Pancreas (tissue), 10 donors: Measurements from ENCODE around the gene AANAT. TPM values are rescaled to one million over a fixed set of nuclear protein-coding genes. Genes with fewer than 3 reads are reported as not detected.

Experiments
- ATAC-seq, 4 donors: fragments of 200-7000 bp; cut with Tn5 transposase; one replicate each; pipeline versions ENCODE4 v1.8.0 to v1.9.1; 2020; ENCODE audit warnings: mild to moderate bottlenecking in 4 of 4, moderate library complexity in 4 of 4
- DNase-seq, 6 donors: peaks; one replicate each; pipeline ENCODE4 v3.0.0-alpha.2; 2020
- FAIRE-seq: peaks from 2 replicates; lab custom pipeline; 2012; peaks lifted over from hg19 to GRCh38; lab: Jason Lieb, UNC
- H3K27ac ChIP-seq, 4 donors: fragments of 200-600 bp; sonication (generic); 1 replicate in 3 of 4; 2 replicates in 1 of 4; pipeline versions ENCODE4 v1.5.0 to v1.8.0; 2020
- H3K27me3 ChIP-seq, 4 donors: fragments of 200-600 bp; one replicate each; pipeline ENCODE4 v1.8.0; 2021
- H3K36me3 ChIP-seq, 3 donors: fragments of 200-600 bp; sonication (generic) in 1 of 3; one replicate each; pipeline versions ENCODE4 v1.5.0 to v1.8.0; 2020 to 2021
- H3K4me1 ChIP-seq, 3 donors: fragments of 200-600 bp; one replicate each; pipeline ENCODE4 v1.8.0; 2021
- H3K4me3 ChIP-seq, 4 donors: fragments of 200-600 bp; sonication (generic) in 2 of 4; one replicate each; pipeline versions ENCODE4 v1.5.0 to v1.8.0; 2020 to 2021
- H3K9me3 ChIP-seq, 4 donors: fragments of 200-600 bp; one replicate each; pipeline ENCODE4 v1.8.0; 2021
- CTCF ChIP-seq, 4 donors: fragments of 200-600 bp; sonication (generic) in 3 of 4; IDR thresholded peaks; one replicate each; pipeline versions ENCODE4 v1.5.0 to v1.8.0; 2021; ENCODE audit warnings: antibody characterized with exemption in 4 of 4
- WGBS, 2 donors: extraction: QIAGEN DNeasy Blood & Tissue Kit; methylation state at CpG; one replicate each; pipeline ENCODE4 v1.1.7; 2013; 5-methylcytosine and 5-hydroxymethylcytosine counted together
- intact Hi-C, 3 donors: fragments of 100-400 bp; cut with DNase I; formaldehyde crosslinking; loops; one replicate each; pipeline versions ENCODE4 v1.11.1 to v1.14.2; 2022
- polyA plus RNA-seq, 2 donors: library from polyadenylated mRNA; stranded (reverse); fragments of 200-250 nt; gene quantifications; one replicate each; pipeline ENCODE4 v1.2.3, GENCODE V29; 2013
- total RNA-seq, 6 donors: library from RNA; stranded (reverse); fragmentation: NEBNext Ultra II Directional in 4 of 6; extraction: Animal tissue kit (Norgen Biotek cat#: 25700) in 4 of 6; gene quantifications; one replicate each; pipeline versions ENCODE4 v1.2.1 to v1.2.4, GENCODE V29; 2021 to 2023
- donor health status: healthy with polysubstance abuse.
- donor health status: DM: no; HTN: no; CAD: no; lungs with moderate emphysema.
- donor health status: DM: no; HTN: no; CAD: no.
- donor health status: control.
- donor health status: control.
- donor health status: Bipolar disorder and iron deficiency.
- donor health status: DM: yes; HTN: yes; CAD: no.
- donor health status: DM: no; HTN: no; CAD: no.
- donor health status: DM: no; HTN: no; CAD: no.
- donor health status: DM: yes; HTN: yes; CAD: no.

The AANAT gene
- total and polyA plus RNA-seq, 8 donors: 0.16 to 0.23 TPM; not detected in 6

GRCh38 chr17:76519048-76519966 is 51.9 kb downstream of the AANAT start:
- Histone ChIP-seq H3K9me3 (no peaks in the 10 kb centered on the region), H3K27me3 (peaks cover 0 to 5% (median 0%) of the 10 kb centered on the region in 4 donors), H3K36me3 (no peaks in the 10 kb centered on the region), H3K27ac (no peak overlapping the region), H3K4me1 (peaks cover 0 to 7% (median under 1%) of the 10 kb centered on the region in 3 donors), H3K4me3 (no peak overlapping the region)
- intact Hi-C loops: no loop called here
- WGBS, 2 donors: 65 to 72% methylated on average over 15 of the region's 15 CpGs
- no peak for TF ChIP-seq CTCF (IDR thresholded peaks at IDR 0.05)
- DNase-seq (no peak), ATAC-seq (no peak), FAIRE-seq (no peak)

Other genes with a start within 250 kb of the AANAT start
- 1 to 10 TPM in 5 of 6 donors, under 1 TPM in 1; 0.87 to 4.0 (median 2.8) TPM for gene RNF157, start 227.1 kb upstream of the AANAT start, total RNA-seq
- 1 to 10 TPM; 3.4 to 6.4 TPM for gene RNF157, start 227.1 kb upstream of the AANAT start, polyA plus RNA-seq
- gene UBALD2, start 202.3 kb upstream of the AANAT start, total RNA-seq: 10 to 100 TPM; 17.8 to 34.6 (median 24.6) TPM
- gene UBALD2, start 202.3 kb upstream of the AANAT start, polyA plus RNA-seq: 10 to 100 TPM; 21.8 to 30.0 TPM
- gene QRICH2, start 159.3 kb upstream of the AANAT start, total RNA-seq: 1 to 10 TPM in 5 of 6 donors, under 1 TPM in 1; 0.81 to 2.6 (median 1.6) TPM
- 1 to 10 TPM; 7.4 to 9.2 TPM for gene QRICH2, start 159.3 kb upstream of the AANAT start, polyA plus RNA-seq
- 10 to 100 TPM; 18.5 to 39.7 (median 24.3) TPM for gene PRPSAP1, start 113.7 kb upstream of the AANAT start, total RNA-seq
- gene PRPSAP1, start 113.7 kb upstream of the AANAT start, polyA plus RNA-seq: 10 to 100 TPM; 26.2 to 43.3 TPM
- gene SPHK1, start 83.0 kb upstream of the AANAT start, total RNA-seq: 10 to 100 TPM in 2 of 6 donors, 1 to 10 TPM in 4; 5.1 to 25.4 (median 8.5) TPM
- 10 to 100 TPM; 30.9 to 46.3 TPM for gene SPHK1, start 83.0 kb upstream of the AANAT start, polyA plus RNA-seq
- gene UBE2O, start 14.5 kb upstream of the AANAT start, total RNA-seq: 10 to 100 TPM; 10.4 to 19.8 (median 14.3) TPM
- gene UBE2O, start 14.5 kb upstream of the AANAT start, polyA plus RNA-seq: 10 to 100 TPM; 16.3 to 17.3 TPM
- gene RHBDF2, start 33.8 kb downstream of the AANAT start, total RNA-seq: 10 to 100 TPM; 19.0 to 50.1 (median 22.4) TPM
- 10 to 100 TPM; 18.0 to 41.8 TPM for gene RHBDF2, start 33.8 kb downstream of the AANAT start, polyA plus RNA-seq
- 10 to 100 TPM in 1 of 6 donors, 1 to 10 TPM in 5; 2.6 to 15.7 (median 6.5) TPM for gene CYGB, start 70.1 kb downstream of the AANAT start, total RNA-seq
- 10 to 100 TPM in 1 of 2 donors, 1 to 10 TPM in 1; 9.8 to 10.3 TPM for gene CYGB, start 70.1 kb downstream of the AANAT start, polyA plus RNA-seq
- gene PRCD, start 72.4 kb downstream of the AANAT start, total RNA-seq: 1 to 10 TPM in 2 of 6 donors, under 1 TPM in 4; 0.55 to 3.0 (median 0.84) TPM
- 1 to 10 TPM; 5.2 to 7.3 TPM for gene PRCD, start 72.4 kb downstream of the AANAT start, polyA plus RNA-seq
- gene ST6GALNAC2, start 118.3 kb downstream of the AANAT start, total RNA-seq: 10 to 100 TPM in 1 of 6 donors, 1 to 10 TPM in 5; 5.0 to 11.4 (median 5.9) TPM
- gene ST6GALNAC2, start 118.3 kb downstream of the AANAT start, polyA plus RNA-seq: 10 to 100 TPM in 1 of 2 donors, 1 to 10 TPM in 1; 8.1 to 15.0 TPM
- 1 to 10 TPM in 3 of 6 donors, under 1 TPM in 3; 0.35 to 4.9 (median 1.3) TPM for gene ST6GALNAC1, start 176.2 kb downstream of the AANAT start, total RNA-seq
- 1 to 10 TPM in 1 of 2 donors, under 1 TPM in 1; 0.34 to 1.5 TPM for gene ST6GALNAC1, start 176.2 kb downstream of the AANAT start, polyA plus RNA-seq
- 100 to 1,000 TPM in 1 of 6 donors, 10 to 100 TPM in 5; 32.0 to 102 (median 43.7) TPM for gene MXRA7, start 243.4 kb downstream of the AANAT start, total RNA-seq
- 100 to 1,000 TPM in 1 of 2 donors, 10 to 100 TPM in 1; 38.9 to 137 TPM for gene MXRA7, start 243.4 kb downstream of the AANAT start, polyA plus RNA-seq